ENCODE results near the gene NECTIN1.

The NECTIN1 gene

DNA sequence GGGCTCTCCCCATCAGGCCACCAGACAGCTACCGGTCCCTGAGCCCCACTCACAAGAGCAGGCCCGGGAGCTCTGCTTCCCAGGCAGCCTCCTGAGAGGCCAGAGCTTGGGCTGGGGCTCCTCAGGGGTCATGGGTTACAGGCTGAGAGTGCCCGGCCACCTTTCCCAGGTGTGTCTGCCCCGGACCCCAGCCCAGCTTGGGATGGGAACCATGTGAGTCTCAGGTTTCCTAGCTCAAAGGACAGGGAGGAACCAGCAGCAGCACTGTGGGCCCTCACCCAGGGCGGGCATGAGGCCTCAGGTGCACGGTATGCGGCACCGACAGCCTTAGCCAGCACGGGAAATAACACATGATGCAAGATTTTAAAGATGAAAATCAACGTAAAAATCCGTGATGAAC lies 90.1 kb downstream of the NECTIN1 start:
- Histone ChIP-seq H3K4me3 (ENCODE audit: insufficient read depth, low read length, poor library complexity, severe bottlenecking) (no peak overlapping the region), H4K20me1 (ENCODE audit: low read depth, low read length) (no peaks in the 10 kb centered on the region), H3K27me3 (ENCODE audit: low read length) (no peaks in the 10 kb centered on the region), H3K9ac (ENCODE audit: low read length) (no peak overlapping the region), H3K9me2 (replicated peaks; ENCODE audit: insufficient read depth, low read length) (no peaks in the 10 kb centered on the region), H3K79me2 (ENCODE audit: insufficient read depth, low read length) (no peaks in the 10 kb centered on the region), H2AFZ (ENCODE audit: low read depth, low read length, severe bottlenecking) (no peak overlapping the region), H3K4me2 (ENCODE audit: low read depth, low read length, poor library complexity, severe bottlenecking) (no peak overlapping the region), H3K36me3 (ENCODE audit: low read length) (no peaks in the 10 kb centered on the region), H3K9me3 (ENCODE audit: insufficient read depth, low read length) (no peaks in the 10 kb centered on the region), H3K27ac (ENCODE audit: low read depth, low read length) (no peak overlapping the region), H3F3A (ENCODE audit: insufficient read depth) (no peaks in the 10 kb centered on the region)
- TF ChIP-seq EZH2phosphoT487 (conservative IDR thresholded peaks at IDR 0.05; ENCODE audit: low read length) = no peak

GRCh38 chr11:119637481-119637880 lies 91.5 kb downstream of the NECTIN1 start:
- H3K79me2 ChIP-seq (ENCODE audit: insufficient read depth, low read length) = no peaks in the 10 kb centered on the region
- no peak overlapping the region for H3K4me2 ChIP-seq (ENCODE audit: low read depth, low read length, poor library complexity, severe bottlenecking)
- TF ChIP-seq, protein P1, sequence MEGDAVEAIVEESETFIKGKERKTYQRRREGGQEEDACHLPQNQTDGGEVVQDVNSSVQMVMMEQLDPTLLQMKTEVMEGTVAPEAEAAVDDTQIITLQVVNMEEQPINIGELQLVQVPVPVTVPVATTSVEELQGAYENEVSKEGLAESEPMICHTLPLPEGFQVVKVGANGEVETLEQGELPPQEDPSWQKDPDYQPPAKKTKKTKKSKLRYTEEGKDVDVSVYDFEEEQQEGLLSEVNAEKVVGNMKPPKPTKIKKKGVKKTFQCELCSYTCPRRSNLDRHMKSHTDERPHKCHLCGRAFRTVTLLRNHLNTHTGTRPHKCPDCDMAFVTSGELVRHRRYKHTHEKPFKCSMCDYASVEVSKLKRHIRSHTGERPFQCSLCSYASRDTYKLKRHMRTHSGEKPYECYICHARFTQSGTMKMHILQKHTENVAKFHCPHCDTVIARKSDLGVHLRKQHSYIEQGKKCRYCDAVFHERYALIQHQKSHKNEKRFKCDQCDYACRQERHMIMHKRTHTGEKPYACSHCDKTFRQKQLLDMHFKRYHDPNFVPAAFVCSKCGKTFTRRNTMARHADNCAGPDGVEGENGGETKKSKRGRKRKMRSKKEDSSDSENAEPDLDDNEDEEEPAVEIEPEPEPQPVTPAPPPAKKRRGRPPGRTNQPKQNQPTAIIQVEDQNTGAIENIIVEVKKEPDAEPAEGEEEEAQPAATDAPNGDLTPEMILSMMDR (IDR thresholded peaks at IDR 0.05; ENCODE audit: insufficient read depth, low read length, poor library complexity, severe bottlenecking) = no peak
- no peaks in the 10 kb centered on the region for H3K36me3 ChIP-seq (ENCODE audit: low read length)
- no peaks in the 10 kb centered on the region for H3K9me3 ChIP-seq (ENCODE audit: insufficient read depth, low read length)
- H3K27ac ChIP-seq (ENCODE audit: low read depth, low read length) = no peak overlapping the region
- H3K9me2 ChIP-seq (replicated peaks; ENCODE audit: insufficient read depth, low read length) = no peaks in the 10 kb centered on the region
- no peaks in the 10 kb centered on the region for H4K20me1 ChIP-seq (ENCODE audit: low read depth, low read length)
- no peak overlapping the region for H3K9ac ChIP-seq (ENCODE audit: low read length)
- no peaks in the 10 kb centered on the region for H3K27me3 ChIP-seq (ENCODE audit: low read length)
- H3F3A ChIP-seq (ENCODE audit: insufficient read depth) = no peaks in the 10 kb centered on the region
- H3K4me3 ChIP-seq (ENCODE audit: insufficient read depth, low read length, poor library complexity, severe bottlenecking) = no peak overlapping the region
- no peak overlapping the region for H2AFZ ChIP-seq (ENCODE audit: low read depth, low read length, severe bottlenecking)

DNA sequence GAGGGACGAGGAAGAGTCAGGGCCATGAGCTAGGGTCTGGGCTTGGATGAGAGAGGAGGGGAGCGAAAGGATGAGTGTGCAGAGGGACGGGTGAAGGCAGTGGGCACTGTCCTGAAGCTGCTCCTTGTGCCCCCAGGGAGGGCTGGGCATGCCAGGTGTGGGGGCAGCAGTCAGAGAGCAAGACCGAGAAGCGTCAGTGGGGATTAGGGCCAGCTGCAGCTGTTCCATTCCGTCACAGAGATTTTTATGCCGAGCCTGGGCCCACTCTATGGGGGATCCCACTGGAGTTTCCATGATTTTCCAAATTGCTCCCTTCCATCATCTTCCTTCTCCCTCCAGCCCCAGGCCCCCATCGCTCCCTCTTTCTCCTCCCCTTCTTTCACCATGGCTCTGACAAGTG lies 93.2 kb downstream of the NECTIN1 start:
- Histone ChIP-seq H3K9me3 (ENCODE audit: insufficient read depth, low read length) (no peaks in the 10 kb centered on the region), H3K9ac (ENCODE audit: low read length) (no peak overlapping the region), H3K36me3 (ENCODE audit: low read length) (no peaks in the 10 kb centered on the region), H3K27ac (ENCODE audit: low read depth, low read length) (no peak overlapping the region), H3K9me2 (replicated peaks; ENCODE audit: insufficient read depth, low read length) (no peaks in the 10 kb centered on the region), H3K79me2 (ENCODE audit: insufficient read depth, low read length) (no peaks in the 10 kb centered on the region), H3K4me3 (ENCODE audit: insufficient read depth, low read length, poor library complexity, severe bottlenecking) (no peak overlapping the region), H3K27me3 (ENCODE audit: low read length) (no peaks in the 10 kb centered on the region), H2AFZ (ENCODE audit: low read depth, low read length, severe bottlenecking) (no peak overlapping the region), H4K20me1 (ENCODE audit: low read depth, low read length) (no peaks in the 10 kb centered on the region), H3K4me2 (ENCODE audit: low read depth, low read length, poor library complexity, severe bottlenecking) (no peak overlapping the region), H3F3A (ENCODE audit: insufficient read depth) (no peaks in the 10 kb centered on the region)
- TF ChIP-seq, protein P1 (IDR thresholded peaks at IDR 0.05; ENCODE audit: insufficient read depth, low read length, poor library complexity, severe bottlenecking) = no peak
- no peak for TF ChIP-seq EZH2phosphoT487 (conservative IDR thresholded peaks at IDR 0.05; ENCODE audit: low read length)

DNA sequence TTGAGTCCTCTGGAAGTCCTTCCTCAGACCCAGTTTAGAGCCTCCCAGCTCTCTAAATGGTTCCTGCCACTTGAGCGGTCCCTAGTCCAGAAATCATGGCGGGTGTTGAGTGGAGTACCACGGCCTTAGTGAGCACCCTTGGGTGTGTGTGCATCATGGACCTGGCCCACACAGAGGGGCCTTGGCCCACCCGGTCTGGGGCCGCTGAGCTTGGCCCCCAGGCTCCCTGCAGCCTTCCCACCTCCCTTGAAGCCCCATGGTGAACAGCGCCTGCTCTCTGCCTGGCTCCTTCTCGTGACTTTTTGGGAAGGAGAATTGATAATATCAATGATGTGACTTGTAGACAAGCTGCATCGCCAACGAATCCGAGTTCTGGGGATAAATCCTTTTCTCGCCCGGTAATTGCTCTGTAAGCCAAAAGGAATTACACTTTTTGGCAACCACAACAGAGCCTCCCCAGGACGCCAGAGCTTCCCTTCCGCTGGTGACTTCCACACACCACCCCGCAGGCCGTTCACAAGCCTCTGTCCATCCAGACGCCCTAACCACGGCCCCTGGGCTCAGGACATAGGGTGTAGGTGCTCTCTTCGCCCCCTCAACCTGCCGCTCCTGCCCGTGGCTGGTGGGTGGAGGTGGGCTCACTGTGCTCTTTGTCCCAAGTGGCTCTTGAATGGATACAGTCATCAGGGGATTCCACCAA lies 93.8 kb downstream of the NECTIN1 start:
- Histone ChIP-seq H4K20me1 (ENCODE audit: low read depth, low read length) (no peaks in the 10 kb centered on the region), H3K9me3 (ENCODE audit: insufficient read depth, low read length) (no peaks in the 10 kb centered on the region), H3K4me2 (ENCODE audit: low read depth, low read length, poor library complexity, severe bottlenecking) (no peak overlapping the region), H2AFZ (ENCODE audit: low read depth, low read length, severe bottlenecking) (no peak overlapping the region), H3K36me3 (ENCODE audit: low read length) (no peaks in the 10 kb centered on the region), H3K79me2 (ENCODE audit: insufficient read depth, low read length) (no peaks in the 10 kb centered on the region), H3K27ac (ENCODE audit: low read depth, low read length) (no peak overlapping the region), H3K9ac (ENCODE audit: low read length) (no peak overlapping the region), H3K27me3 (ENCODE audit: low read length) (no peaks in the 10 kb centered on the region), H3F3A (ENCODE audit: insufficient read depth) (no peaks in the 10 kb centered on the region), H3K9me2 (replicated peaks; ENCODE audit: insufficient read depth, low read length) (no peaks in the 10 kb centered on the region), H3K4me3 (ENCODE audit: insufficient read depth, low read length, poor library complexity, severe bottlenecking) (no peak overlapping the region)
- no peak for TF ChIP-seq EZH2phosphoT487 (conservative IDR thresholded peaks at IDR 0.05; ENCODE audit: low read length)
- TF ChIP-seq, protein P1 (IDR thresholded peaks at IDR 0.05; ENCODE audit: insufficient read depth, low read length, poor library complexity, severe bottlenecking) = no peak
